ENCODE results near the gene DLG3. TPM values are rescaled to one million over a fixed set of nuclear protein-coding genes. Genes with fewer than 3 reads are reported as not detected.

Gene DLG3
- total RNA-seq, 1 experiment from 2014 or later = 71.2 TPM

DNA sequence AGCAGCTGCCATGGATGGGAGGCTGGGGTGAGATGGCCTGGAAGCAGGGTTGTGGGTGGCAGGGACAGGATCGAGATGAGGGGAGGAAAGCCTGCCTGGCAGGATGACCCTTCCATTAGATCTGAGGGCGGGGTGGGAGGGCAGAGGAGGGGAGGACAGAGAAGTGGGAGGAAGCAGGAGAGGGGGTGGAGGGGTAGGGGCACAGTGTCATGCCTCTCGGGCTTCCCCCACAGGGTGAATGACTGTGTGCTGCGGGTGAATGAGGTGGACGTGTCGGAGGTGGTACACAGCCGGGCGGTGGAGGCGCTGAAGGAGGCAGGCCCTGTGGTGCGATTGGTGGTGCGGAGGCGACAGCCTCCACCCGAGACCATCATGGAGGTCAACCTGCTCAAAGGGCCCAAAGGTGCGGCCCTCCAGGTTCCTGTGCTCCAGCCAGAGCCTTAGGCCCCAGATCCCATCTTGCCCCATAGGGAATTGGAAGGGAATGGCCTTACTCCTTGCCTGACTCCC is 4.9 kb downstream of the DLG3 start:
- no peak overlapping the region for H2BK120ac ChIP-seq (ENCODE audit: low read depth, low read length, poor library complexity, severe bottlenecking)
- no peak overlapping the region for H4K5ac ChIP-seq (ENCODE audit: insufficient read length, low read depth, low read length)
- Mint-ChIP-seq H3K36me3 (ENCODE audit: insufficient read depth in 1 of 3, low read depth in 3 of 3) (peaks cover 0 to 10% (median 4%) of the 10 kb centered on the region in 3 experiments; a peak in 4 of 7 replicates), H3K27ac (no peak overlapping the region), H3K4me3 (no peak overlapping the region), H3K9me3 (peaks cover 68 to 70% of the 10 kb centered on the region in 2 experiments), H3K4me1 (peaks cover 16 to 33% of the 10 kb centered on the region in 2 experiments), H3K27me3 (ENCODE audit: low read depth) (peaks cover 13% of the 10 kb centered on the region)
- H4K8ac ChIP-seq (replicated peaks; ENCODE audit: insufficient read length, low read depth, low read length) = no peak overlapping the region
- no peak overlapping the region for H3K4ac ChIP-seq (ENCODE audit: low read depth, low read length)
- H3K79me2 ChIP-seq (ENCODE audit: insufficient read depth, low read length) = no peaks in the 10 kb centered on the region
- H3K18ac ChIP-seq (ENCODE audit: insufficient read length, low read depth, low read length) = no peak overlapping the region
- no peaks in the 10 kb centered on the region for H3K79me1 ChIP-seq (ENCODE audit: insufficient read depth, low read depth, low read length, poor library complexity, severe bottlenecking)
- H3K9me3 ChIP-seq (ENCODE audit: control insufficient read depth, low read depth, low read length) = peaks cover 55% of the 10 kb centered on the region
- H3K27ac ChIP-seq (ENCODE audit: insufficient read length, low read depth, low read length) = no peak overlapping the region
- H2BK15ac ChIP-seq (ENCODE audit: low read depth, low read length) = no peak overlapping the region
- peaks cover 2% of the 10 kb centered on the region; the same call in 1 of the 2 replicates for H3K27me3 ChIP-seq (ENCODE audit: insufficient read depth, low read length)
- no peaks in the 10 kb centered on the region for H3K4me1 ChIP-seq (ENCODE audit: insufficient read depth, low read length)
- no CpG with 5 or more reads among the region's 14 CpGs for WGBS (ENCODE audit: extremely low coverage, insufficient read length, low lambda C conversion rate)
- no peak overlapping the region for H2AFZ ChIP-seq (ENCODE audit: low read length)
- no peak overlapping the region for H3K23ac ChIP-seq (ENCODE audit: insufficient read length, low read depth, low read length)
- no peak overlapping the region for H2BK12ac ChIP-seq (ENCODE audit: insufficient read length, low read depth, low read length)
- H2BK5ac ChIP-seq (ENCODE audit: insufficient read length, low read length) = no peak overlapping the region
- H2AK5ac ChIP-seq (ENCODE audit: insufficient read length, low read length) = no peak overlapping the region
- no peak overlapping the region for H3K56ac ChIP-seq (ENCODE audit: insufficient read length, low read depth, low read length)
- H3K4me2 ChIP-seq (ENCODE audit: insufficient read depth, insufficient read length, low read length) = no peak overlapping the region
- no peak for TF ChIP-seq CTCF (conservative IDR thresholded peaks at IDR 0.05)
- H3K23me2 ChIP-seq (ENCODE audit: insufficient read length, low read depth, low read length, poor library complexity, severe bottlenecking) = peaks cover 4% of the 10 kb centered on the region
- H4K91ac ChIP-seq (ENCODE audit: insufficient read length, low read depth, low read length) = no peak overlapping the region
- DNase-seq = no peak
- no peak overlapping the region for H3K14ac ChIP-seq (ENCODE audit: insufficient read depth, low read length)
- H3K9ac ChIP-seq (ENCODE audit: extremely low read depth, insufficient read length, low read length) = no peak overlapping the region
- H2BK20ac ChIP-seq (ENCODE audit: low read depth, low read length, poor library complexity, severe bottlenecking) = no peak overlapping the region
- H3T11ph ChIP-seq (ENCODE audit: low read length) = no peak overlapping the region
- H4K20me1 ChIP-seq (ENCODE audit: control insufficient read depth, insufficient read depth, insufficient read length) = no peaks in the 10 kb centered on the region

All from H9 (cell line).